ENCODE measurements around the gene ARHGAP1. TPM values are rescaled to one million over a fixed set of nuclear protein-coding genes. Genes with fewer than 3 reads are reported as not detected.

ARHGAP1 gene
- total and polyA plus RNA-seq, 9 of the 15 experiments (the other 6 are each of a cell fraction or from before 2014, with no cell fraction given) = 3.6 to 30.4 (median 8.2) TPM

- TF ChIP-seq RBM34 (IDR thresholded peaks at IDR 0.05; ENCODE audit: borderline replicate concordance, insufficient read depth, low read length) (no peak), ZBTB1 (CRISPR knock-in tag; IDR thresholded peaks at IDR 0.05; ENCODE audit: borderline replicate concordance, low read depth) (no peak), ZNF311 (CRISPR knock-in tag; IDR thresholded peaks at IDR 0.05) (no peak), ZNF785 (CRISPR knock-in tag; IDR thresholded peaks at IDR 0.05) (no peak), NFIC (IDR thresholded peaks at IDR 0.05) (peak; percentile 59), VEZF1 (CRISPR knock-in tag; IDR thresholded peaks at IDR 0.05) (peak; percentile 87), E2F8 (IDR thresholded peaks at IDR 0.05; ENCODE audit: low read depth, partially characterized antibody) (peak; percentile 98), ZNF76 (CRISPR knock-in tag; IDR thresholded peaks at IDR 0.05; ENCODE audit: borderline replicate concordance) (peak; percentile 35; the same call in 1 of the 2 replicates), MITF (IDR thresholded peaks at IDR 0.05) (no peak), KHSRP (IDR thresholded peaks at IDR 0.05) (no peak), DNMT1 (IDR thresholded peaks at IDR 0.05) (no peak), ZNF512 (tag; IDR thresholded peaks at IDR 0.05) (no peak), ZNF184 (CRISPR knock-in tag; IDR thresholded peaks at IDR 0.05) (no peak), XRCC4 (IDR thresholded peaks at IDR 0.05; ENCODE audit: extremely low read depth, insufficient read depth, insufficient read length) (no peak), XRCC3 (IDR thresholded peaks at IDR 0.05) (no peak), ZNF3 (CRISPR knock-in tag; IDR thresholded peaks at IDR 0.05) (no peak), BRD9 (IDR thresholded peaks at IDR 0.05; ENCODE audit: low read depth, partially characterized antibody) (no peak), ZNF668 (CRISPR knock-in tag; IDR thresholded peaks at IDR 0.05) (no peak), ILK (tag; IDR thresholded peaks at IDR 0.05; ENCODE audit: borderline replicate concordance, low read depth) (no peak), ZNF79 (CRISPR knock-in tag; IDR thresholded peaks at IDR 0.05; ENCODE audit: low read depth) (no peak), CCNT2 (IDR thresholded peaks at IDR 0.05; ENCODE audit: borderline replicate concordance, extremely low read depth, insufficient read length, low read depth, low read length) (peak; percentile 51), ZNF143 (CRISPR knock-in tag; IDR thresholded peaks at IDR 0.05) (no peak)
These were observed at the start of gene ARHGAP1, which contains the start of gene ZNF408 (continued) for GRCh38 chr11:46700241-46701077.
